GM12891 (cell line): ENCODE data around the gene PRRC2C.
"Not testable (repeated sequence)": the region's sequence is repeated elsewhere in the genome, so short reads cannot be mapped to it uniquely, and the experiment has no call there.

Experiments used
- POLR2A ChIP-seq: IDR thresholded peaks from 2 replicates; pipeline ENCODE4 v1.6.1; 2011; ENCODE audit warnings: low read depth, low read length, control low read depth
- POLR2AphosphoS5 ChIP-seq: IDR thresholded peaks from 2 replicates; pipeline ENCODE4 v1.6.1; 2011; ENCODE audit warnings: low read depth, low read length, control low read depth
- POU2F2 ChIP-seq: IDR thresholded peaks from 2 replicates; pipeline ENCODE4 v1.6.1; 2011; ENCODE audit warnings: low read depth, mild to moderate bottlenecking, control low read depth, low read length, moderate library complexity
- SPI1 ChIP-seq: IDR thresholded peaks from 2 replicates; pipeline ENCODE4 v1.6.1; 2011; ENCODE audit warnings: low read depth, low read length, control low read depth
- TAF1 ChIP-seq: IDR thresholded peaks from 2 replicates; pipeline ENCODE4 v1.6.1; 2011; ENCODE audit warnings: low read depth, low read length, control low read depth

DNA sequence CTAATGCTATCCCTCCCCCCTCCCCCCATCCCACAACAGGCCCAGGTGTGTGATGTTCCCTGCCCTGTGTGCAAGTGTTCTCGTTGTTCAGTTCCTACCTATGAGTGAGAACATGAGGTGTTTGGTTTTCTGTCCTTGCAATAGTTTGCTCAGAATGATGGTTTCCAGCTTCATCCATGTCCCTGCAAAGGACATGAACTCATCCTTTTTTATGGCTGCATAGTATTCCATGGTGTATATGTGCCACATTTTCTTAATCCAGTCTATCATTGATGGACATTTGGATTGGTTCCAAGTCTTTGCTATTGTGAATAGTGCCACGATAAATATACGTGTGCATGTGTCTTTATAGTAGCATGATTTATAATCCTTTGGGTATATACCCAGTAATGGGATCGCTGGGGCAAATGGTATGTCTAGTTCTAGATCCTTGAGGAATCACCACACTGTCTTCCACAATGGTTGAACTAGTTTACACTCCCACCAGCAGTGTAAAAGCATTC, 65.3 kb downstream of the PRRC2C start:
- TF ChIP-seq POU2F2, POLR2AphosphoS5, POLR2A, TAF1, SPI1: not testable (repeated sequence)
